Pancreas (tissue), 10 donors: Measurements from ENCODE around the gene TCERG1L. TPM values are rescaled to one million over a fixed set of nuclear protein-coding genes. Genes with fewer than 3 reads are reported as not detected.

Experiments
- ATAC-seq, 4 donors: fragments of 200-7000 bp; cut with Tn5 transposase; one replicate each; pipeline versions ENCODE4 v1.8.0 to v1.9.1; 2020; ENCODE audit warnings: mild to moderate bottlenecking in 4 of 4, moderate library complexity in 4 of 4
- DNase-seq, 6 donors: peaks; one replicate each; pipeline ENCODE4 v3.0.0-alpha.2; 2020
- FAIRE-seq: peaks from 2 replicates; lab custom pipeline; 2012; peaks lifted over from hg19 to GRCh38; lab: Jason Lieb, UNC
- H3K27ac ChIP-seq, 4 donors: fragments of 200-600 bp; sonication (generic); 1 replicate in 3 of 4; 2 replicates in 1 of 4; pipeline versions ENCODE4 v1.5.0 to v1.8.0; 2020
- H3K27me3 ChIP-seq, 4 donors: fragments of 200-600 bp; one replicate each; pipeline ENCODE4 v1.8.0; 2021
- H3K36me3 ChIP-seq, 3 donors: fragments of 200-600 bp; sonication (generic) in 1 of 3; one replicate each; pipeline versions ENCODE4 v1.5.0 to v1.8.0; 2020 to 2021
- H3K4me1 ChIP-seq, 3 donors: fragments of 200-600 bp; one replicate each; pipeline ENCODE4 v1.8.0; 2021
- H3K4me3 ChIP-seq, 4 donors: fragments of 200-600 bp; sonication (generic) in 2 of 4; one replicate each; pipeline versions ENCODE4 v1.5.0 to v1.8.0; 2020 to 2021
- H3K9me3 ChIP-seq, 4 donors: fragments of 200-600 bp; one replicate each; pipeline ENCODE4 v1.8.0; 2021
- CTCF ChIP-seq, 4 donors: fragments of 200-600 bp; sonication (generic) in 3 of 4; IDR thresholded peaks; one replicate each; pipeline versions ENCODE4 v1.5.0 to v1.8.0; 2021; ENCODE audit warnings: antibody characterized with exemption in 4 of 4
- WGBS, 2 donors: extraction: QIAGEN DNeasy Blood & Tissue Kit; methylation state at CpG; one replicate each; pipeline ENCODE4 v1.1.7; 2013; 5-methylcytosine and 5-hydroxymethylcytosine counted together
- intact Hi-C, 3 donors: fragments of 100-400 bp; cut with DNase I; formaldehyde crosslinking; loops; one replicate each; pipeline versions ENCODE4 v1.11.1 to v1.14.2; 2022
- polyA plus RNA-seq, 2 donors: library from polyadenylated mRNA; stranded (reverse); fragments of 200-250 nt; gene quantifications; one replicate each; pipeline ENCODE4 v1.2.3, GENCODE V29; 2013
- total RNA-seq, 6 donors: library from RNA; stranded (reverse); fragmentation: NEBNext Ultra II Directional in 4 of 6; extraction: Animal tissue kit (Norgen Biotek cat#: 25700) in 4 of 6; gene quantifications; one replicate each; pipeline versions ENCODE4 v1.2.1 to v1.2.4, GENCODE V29; 2021 to 2023
- donor health status: healthy with polysubstance abuse.
- donor health status: DM: no; HTN: no; CAD: no; lungs with moderate emphysema.
- donor health status: DM: no; HTN: no; CAD: no.
- donor health status: control.
- donor health status: control.
- donor health status: Bipolar disorder and iron deficiency.
- donor health status: DM: yes; HTN: yes; CAD: no.
- donor health status: DM: no; HTN: no; CAD: no.
- donor health status: DM: no; HTN: no; CAD: no.
- donor health status: DM: yes; HTN: yes; CAD: no.

Gene TCERG1L
- total and polyA plus RNA-seq, 8 donors, result 0.09 to 1.9 (median 0.40) TPM

GRCh38 chr10:131249955-131250344, 61.6 kb downstream of the TCERG1L start:
- Histone ChIP-seq H3K27me3 (peaks cover 0 to 4% (median 0%) of the 10 kb centered on the region in 4 donors), H3K27ac (no peak overlapping the region), H3K4me3 (no peak overlapping the region), H3K9me3 (no peaks in the 10 kb centered on the region), H3K4me1 (no peaks in the 10 kb centered on the region), H3K36me3 (no peaks in the 10 kb centered on the region)
- WGBS, 2 donors, result 15 to 16% methylated on average over 14 of the region's 14 CpGs
- TF ChIP-seq CTCF (IDR thresholded peaks at IDR 0.05), result no peak
- ATAC-seq (no peak), DNase-seq (no peak), FAIRE-seq (no peak)
- intact Hi-C loops, result no loop called here

GRCh38 chr10:131249238-131249954, 62.1 kb downstream of the TCERG1L start:
- H3K27ac ChIP-seq, result no peak overlapping the region
- H3K36me3 ChIP-seq, result no peaks in the 10 kb centered on the region
- H3K9me3 ChIP-seq, result no peaks in the 10 kb centered on the region
- H3K4me3 ChIP-seq, result no peak overlapping the region
- intact Hi-C loops, result no loop called here
- FAIRE-seq (no peak), ATAC-seq (no peak), DNase-seq (no peak)
- no peaks in the 10 kb centered on the region for H3K4me1 ChIP-seq
- 32 to 33% methylated on average over 16 of the region's 16 CpGs for WGBS, 2 donors
- no peak for TF ChIP-seq CTCF (IDR thresholded peaks at IDR 0.05)
- peaks cover 0 to 4% (median 0%) of the 10 kb centered on the region in 4 donors for H3K27me3 ChIP-seq

- Histone ChIP-seq H3K27ac (no peak overlapping the region), H3K27me3 (peaks cover 0 to 4% (median 0%) of the 10 kb centered on the region in 4 donors), H3K4me3 (no peak overlapping the region), H3K36me3 (no peaks in the 10 kb centered on the region), H3K9me3 (no peaks in the 10 kb centered on the region), H3K4me1 (no peaks in the 10 kb centered on the region)
- intact Hi-C loops, result no loop called here
- FAIRE-seq, result no peak
- DNase-seq, result no peak
- TF ChIP-seq CTCF (IDR thresholded peaks at IDR 0.05), result no peak
- no peak for ATAC-seq
- WGBS, 2 donors, result 54 to 63% methylated on average over 20 of the region's 20 CpGs
These were observed 63.0 kb downstream of the TCERG1L start for GRCh38 chr10:131248376-131249165.

- no peak for TF ChIP-seq CTCF (IDR thresholded peaks at IDR 0.05)
- intact Hi-C loops, result no loop called here
- Histone ChIP-seq H3K9me3 (no peaks in the 10 kb centered on the region), H3K27ac (no peak overlapping the region), H3K27me3 (peaks cover 0 to 4% (median 0%) of the 10 kb centered on the region in 4 donors), H3K4me3 (no peak overlapping the region), H3K36me3 (no peaks in the 10 kb centered on the region), H3K4me1 (no peaks in the 10 kb centered on the region)
- no peak for ATAC-seq
- no peak for DNase-seq
- WGBS, 2 donors, result 60 to 69% methylated on average over 6 of the region's 6 CpGs
- FAIRE-seq, result no peak
These were observed 63.6 kb downstream of the TCERG1L start for GRCh38 chr10:131247873-131248272.
